Endothelial cell (in vitro differentiated cells): ENCODE data around the gene MEDAG. TPM values are rescaled to one million over a fixed set of nuclear protein-coding genes. Genes with fewer than 3 reads are reported as not detected.

Source experiments
- DNase-seq: peaks from one replicate; pipeline ENCODE4 v3.0.0; 2021; ENCODE audit warnings: low spot score
- H3K27ac Mint-ChIP-seq: one replicate; pipeline ENCODE4 v1.8.0; 2021; ENCODE audit warnings: mixed read lengths, inconsistent platforms; ENCODE audit not compliant: unreplicated experiment
- H3K27me3 Mint-ChIP-seq: one replicate; pipeline ENCODE4 v1.8.0; 2021; ENCODE audit warnings: mild to moderate bottlenecking, moderate library complexity, mixed read lengths, inconsistent platforms; ENCODE audit not compliant: unreplicated experiment
- H3K36me3 Mint-ChIP-seq: one replicate; pipeline ENCODE4 v1.8.0; 2021; ENCODE audit warnings: mild to moderate bottlenecking, low read depth, mixed read lengths, inconsistent platforms; ENCODE audit not compliant: unreplicated experiment
- H3K4me1 Mint-ChIP-seq: one replicate; pipeline ENCODE4 v1.8.0; 2021; ENCODE audit warnings: mild to moderate bottlenecking, mixed read lengths, inconsistent platforms; ENCODE audit not compliant: unreplicated experiment
- H3K4me3 Mint-ChIP-seq: one replicate; pipeline ENCODE4 v1.8.0; 2021; ENCODE audit warnings: mild to moderate bottlenecking, mixed read lengths, inconsistent platforms; ENCODE audit not compliant: unreplicated experiment
- H3K9me3 Mint-ChIP-seq: one replicate; pipeline ENCODE4 v1.8.0; 2021; ENCODE audit warnings: mixed read lengths, inconsistent platforms; ENCODE audit not compliant: unreplicated experiment
- CTCF ChIP-seq: fragments of 200-600 bp; sonication (generic); IDR thresholded peaks from one replicate; pipeline ENCODE4 v1.5.0; 2021; ENCODE audit warnings: antibody characterized with exemption; ENCODE audit not compliant: unreplicated experiment
- total RNA-seq: library from RNA; stranded (reverse); fragmentation: NEBNext Ultra II Directional; extraction: Animal tissue kit (Norgen Biotek cat#: 25700); gene quantifications from one replicate; pipeline ENCODE4 v1.2.1, GENCODE V29; 2021; ENCODE audit not compliant: unreplicated experiment

Gene MEDAG
- total RNA-seq, 1 donor from 2014 or later: 0.77 TPM

GRCh38 chr13:30869491-30869890 lies 36.6 kb upstream of the MEDAG start:
- no peaks in the 10 kb centered on the region for H3K36me3 Mint-ChIP-seq
- no peak overlapping the region for H3K27ac Mint-ChIP-seq
- no peaks in the 10 kb centered on the region for H3K9me3 Mint-ChIP-seq
- no peak for DNase-seq
- TF ChIP-seq CTCF: no peak
- peaks cover 27% of the 10 kb centered on the region for H3K4me1 Mint-ChIP-seq
- H3K27me3 Mint-ChIP-seq: peaks cover 9% of the 10 kb centered on the region
- H3K4me3 Mint-ChIP-seq: no peak overlapping the region

- H3K36me3 Mint-ChIP-seq: no peaks in the 10 kb centered on the region
- no peak overlapping the region for H3K27ac Mint-ChIP-seq
- TF ChIP-seq CTCF: no peak
- H3K4me1 Mint-ChIP-seq: peaks cover 26% of the 10 kb centered on the region
- H3K4me3 Mint-ChIP-seq: no peak overlapping the region
- H3K9me3 Mint-ChIP-seq: no peaks in the 10 kb centered on the region
- DNase-seq: no peak
- peaks cover 8% of the 10 kb centered on the region for H3K27me3 Mint-ChIP-seq
Observed at GRCh38 chr13:30870049-30870884, 35.8 kb upstream of the MEDAG start.

- TF ChIP-seq CTCF: no peak
- H3K27me3 Mint-ChIP-seq: peaks cover 8% of the 10 kb centered on the region
- H3K4me1 Mint-ChIP-seq: peaks cover 22% of the 10 kb centered on the region
- no peak for DNase-seq
- no peak overlapping the region for H3K27ac Mint-ChIP-seq
- no peaks in the 10 kb centered on the region for H3K36me3 Mint-ChIP-seq
- no peaks in the 10 kb centered on the region for H3K9me3 Mint-ChIP-seq
- H3K4me3 Mint-ChIP-seq: no peak overlapping the region
Observed at GRCh38 chr13:30870916-30871587, 35.0 kb upstream of the MEDAG start.

- TF ChIP-seq CTCF: no peak
- Mint-ChIP-seq H3K4me3 (no peak overlapping the region), H3K9me3 (no peaks in the 10 kb centered on the region), H3K27ac (no peak overlapping the region), H3K27me3 (peaks cover 8% of the 10 kb centered on the region), H3K36me3 (no peaks in the 10 kb centered on the region), H3K4me1 (peaks cover 22% of the 10 kb centered on the region)
- DNase-seq: no peak
Observed at GRCh38 chr13:30871588-30872275, 34.3 kb upstream of the MEDAG start.
